Activated T-helper 1 cell treated with Interleukin-2 at 50 U/mL for 16 hours (primary cell): Measurements from ENCODE around the gene KRT33B.
"Not testable (repeated sequence)": the region's sequence is repeated elsewhere in the genome, so short reads cannot be mapped to it uniquely, and the experiment has no call there.

Source experiments
- DNase-seq: peaks from one replicate; pipeline ENCODE4 v3.0.0-alpha.2; 2020; ENCODE audit warnings: low read depth

KRT33B gene

GRCh38 chr17:41347869-41348760, 21.5 kb downstream of the KRT33B start:
- DNase-seq, result no peak

DNA sequence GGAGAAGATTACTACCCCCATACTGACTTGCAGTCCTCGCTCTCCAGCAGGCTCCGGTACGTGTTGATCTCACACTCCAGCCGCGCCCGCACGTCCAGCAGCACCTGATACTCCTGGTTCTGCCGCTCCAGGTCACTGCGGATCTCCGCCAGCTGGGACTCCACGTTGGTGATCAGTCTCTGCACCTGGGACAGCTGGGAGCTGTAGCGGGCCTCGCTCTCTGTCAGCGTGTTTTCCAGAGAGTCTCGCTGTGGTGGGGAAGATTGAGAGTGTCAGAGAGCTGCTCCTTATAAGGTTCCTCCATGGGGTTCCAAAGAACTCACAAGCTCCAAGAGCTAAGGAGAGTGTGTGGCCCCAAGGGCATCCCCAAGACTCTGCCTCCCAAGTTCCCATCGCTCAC, 23.2 kb downstream of the KRT33B start:
- not testable (repeated sequence) for DNase-seq

DNA sequence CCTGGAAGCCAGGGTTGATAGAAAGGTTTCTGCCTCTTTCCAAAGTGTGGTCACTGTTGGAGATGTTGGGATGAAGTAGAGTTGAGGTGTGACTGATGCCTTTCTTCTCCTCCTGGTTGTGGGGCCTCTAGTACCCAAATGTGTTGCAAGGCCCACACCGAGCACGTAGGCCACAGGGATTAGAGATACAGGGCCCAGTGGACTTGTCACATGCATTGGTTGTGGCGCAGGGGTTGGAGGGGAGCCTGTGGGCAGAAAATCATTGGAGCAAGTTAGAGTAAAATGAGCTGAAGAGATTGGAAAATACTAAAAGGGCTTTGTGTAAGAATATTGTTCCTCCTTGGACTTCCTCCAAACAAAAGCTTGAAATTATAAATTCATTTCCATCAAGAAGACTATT, 23.6 kb downstream of the KRT33B start:
- no peak for DNase-seq

GRCh38 chr17:41343029-41343428, 26.6 kb downstream of the KRT33B start:
- no peak for DNase-seq

DNA sequence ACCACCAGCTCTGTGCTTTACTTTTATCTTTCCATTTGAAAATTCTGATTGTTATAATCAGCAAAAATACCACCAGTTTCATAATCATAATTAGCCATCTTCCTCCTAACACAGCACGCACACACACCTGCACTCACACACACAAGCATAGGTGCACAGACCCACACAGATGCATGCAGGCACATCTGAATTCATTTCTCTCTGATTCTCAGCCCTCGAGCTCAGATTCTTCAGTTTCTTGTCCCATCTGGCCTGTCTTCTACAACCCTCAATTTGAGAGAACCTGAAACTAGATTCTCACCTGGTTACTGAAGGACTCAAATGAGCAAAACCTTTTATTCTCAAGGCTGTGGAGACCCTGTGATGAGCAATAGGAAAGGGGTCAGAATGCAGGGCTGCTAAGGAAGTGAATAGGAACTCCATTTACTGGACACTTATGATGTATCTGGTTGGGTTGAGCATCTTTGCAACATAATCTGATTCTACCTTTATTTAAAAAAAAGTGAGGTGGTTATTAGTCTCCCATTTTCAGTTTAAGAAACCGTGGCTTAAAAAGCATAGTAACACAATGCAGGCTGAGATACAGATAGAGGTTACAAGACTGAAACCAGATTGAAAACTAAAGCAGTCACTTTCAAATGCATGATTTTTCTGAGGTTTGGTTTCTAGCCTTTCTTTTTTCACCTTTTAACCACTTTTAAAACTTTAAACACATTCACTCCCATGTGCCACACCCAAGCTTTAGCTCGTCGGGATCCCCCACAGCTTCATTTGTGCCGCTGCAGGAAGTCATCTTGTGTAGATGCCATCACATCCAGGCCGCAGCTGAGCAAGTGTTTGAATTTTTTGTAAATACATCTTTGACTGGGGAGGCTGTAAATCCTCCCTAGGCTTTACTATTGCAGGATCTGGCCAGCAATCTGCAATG, 28.4 kb downstream of the KRT33B start:
- DNase-seq, result no peak

GRCh38 chr17:41340494-41340893, 29.1 kb downstream of the KRT33B start:
- no peak for DNase-seq

- DNase-seq, result no peak
Observed at GRCh38 chr17:41339571-41340172, 29.9 kb downstream of the KRT33B start.

DNA sequence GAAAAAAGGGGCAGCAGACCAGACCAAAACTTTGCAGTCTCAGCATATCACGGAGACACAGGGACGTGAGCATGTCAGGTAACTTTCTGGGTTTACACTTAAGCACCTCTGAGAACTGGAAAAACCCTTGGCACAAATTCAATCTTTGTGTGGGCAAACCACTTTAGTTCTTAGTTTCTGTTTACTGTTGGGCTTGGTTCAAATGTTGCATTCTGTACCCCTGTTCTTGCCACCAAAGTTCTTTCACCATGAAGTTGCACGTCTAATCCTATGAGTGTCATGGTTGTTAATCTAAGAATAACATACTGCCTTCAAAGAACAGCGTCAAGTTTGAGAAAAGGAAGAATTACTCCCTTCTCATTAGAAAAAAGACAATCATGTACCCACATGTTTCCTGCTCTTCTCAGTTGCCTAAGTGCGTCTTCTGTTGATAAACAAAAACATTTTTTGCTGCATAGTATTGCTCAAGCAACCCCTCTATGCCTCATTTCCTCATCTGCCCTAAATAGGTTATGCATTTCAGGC, 30.6 kb downstream of the KRT33B start:
- no peak for DNase-seq

- no peak for DNase-seq
Observed at GRCh38 chr17:41335747-41336146, 33.9 kb downstream of the KRT33B start.

GRCh38 chr17:41334385-41335305, 35.0 kb downstream of the KRT33B start:
- DNase-seq, result no peak

DNA sequence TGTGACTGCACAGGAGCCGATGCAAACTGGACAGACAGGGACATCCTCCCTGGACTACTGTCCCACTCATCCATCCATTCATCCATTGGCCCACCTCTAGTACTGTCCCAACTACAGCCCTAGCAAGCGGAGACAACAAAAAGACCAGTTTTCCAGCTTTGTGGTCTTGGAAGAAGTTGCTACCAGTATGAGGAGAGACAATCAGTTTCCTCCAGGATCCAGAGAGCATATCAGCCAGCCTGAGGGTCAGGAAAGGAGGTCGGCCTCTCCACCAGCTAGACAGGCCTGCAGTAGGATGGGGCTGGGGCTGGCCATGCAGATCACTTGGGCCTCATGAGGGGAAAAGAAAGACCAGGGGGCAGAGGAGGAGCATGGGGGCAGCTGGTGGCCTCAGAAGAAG, 35.8 kb downstream of the KRT33B start:
- no peak for DNase-seq

- DNase-seq, result no peak
Observed at GRCh38 chr17:41333098-41333497, 36.5 kb downstream of the KRT33B start.

DNA sequence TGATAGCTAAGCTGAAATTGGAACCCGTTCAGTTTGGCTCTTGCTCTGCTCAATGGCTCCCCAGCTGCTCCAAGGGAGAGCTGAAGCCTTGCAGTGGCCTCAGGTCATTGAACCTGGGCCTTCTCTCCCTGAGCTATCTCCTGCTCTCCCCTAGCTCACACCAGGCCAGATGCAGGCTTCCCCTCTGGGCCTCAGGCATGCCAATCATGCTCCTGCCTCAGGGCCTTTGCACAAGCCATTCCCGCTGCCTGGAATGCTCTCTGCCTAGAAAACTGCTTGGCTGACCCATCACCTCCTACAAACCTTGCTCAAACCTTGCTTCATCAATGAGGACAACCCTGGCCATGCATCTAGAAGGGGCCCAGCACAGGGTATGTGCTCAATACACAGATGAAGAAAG, 37.4 kb downstream of the KRT33B start:
- DNase-seq, result no peak

GRCh38 chr17:41331606-41332005, 38.0 kb downstream of the KRT33B start:
- DNase-seq, result no peak

DNA sequence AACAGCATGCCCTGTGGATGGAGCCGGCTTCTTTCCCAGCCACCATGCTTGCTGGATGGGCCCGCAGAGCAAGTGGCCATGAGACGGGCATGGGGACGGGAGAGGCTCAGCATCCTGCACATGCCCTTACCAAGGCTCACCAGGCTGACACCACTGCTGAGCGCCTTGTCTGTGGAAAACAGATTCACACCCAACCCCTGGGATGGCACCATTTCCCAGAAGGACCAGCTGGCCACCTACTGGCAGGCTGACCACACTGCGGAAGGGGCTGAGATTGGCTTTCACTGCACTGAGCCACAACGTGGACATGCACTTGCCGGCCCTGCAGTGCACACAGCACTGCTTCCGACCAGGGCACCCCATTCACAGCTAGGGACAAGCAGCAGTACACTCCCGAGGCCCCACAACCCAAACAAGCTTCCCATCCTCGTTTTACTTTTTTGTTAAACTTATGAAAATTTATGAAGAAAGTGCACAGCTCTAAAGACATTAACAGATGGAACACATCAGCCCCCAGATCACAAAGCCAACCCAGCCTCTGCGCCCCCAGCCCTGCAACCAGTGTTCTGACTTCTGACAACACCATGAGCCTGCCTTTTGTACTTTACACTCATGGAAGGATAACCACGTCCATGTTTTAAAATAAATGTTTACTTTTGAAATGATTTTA, 40.2 kb downstream of the KRT33B start:
- no peak for DNase-seq

DNA sequence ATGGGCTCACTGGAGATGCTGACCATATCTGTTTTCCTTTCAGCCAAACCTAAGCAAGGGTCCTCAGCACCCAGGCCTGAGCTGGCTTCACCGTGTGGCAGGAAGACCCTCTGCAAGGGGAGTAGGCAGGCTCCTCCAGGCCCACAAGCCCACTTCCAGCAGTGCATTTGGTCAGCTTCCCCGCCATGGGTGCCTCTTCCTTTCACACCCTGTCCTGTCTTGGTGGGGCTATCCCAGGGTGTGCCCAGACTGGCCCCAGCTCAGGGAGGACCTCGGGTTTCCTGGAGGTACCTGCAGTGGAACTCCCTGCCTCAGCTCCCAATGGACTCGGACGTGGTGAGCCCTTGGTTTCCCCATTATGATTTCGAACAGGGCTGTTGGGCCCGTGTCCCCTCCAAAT, 41.4 kb downstream of the KRT33B start:
- no peak for DNase-seq

DNA sequence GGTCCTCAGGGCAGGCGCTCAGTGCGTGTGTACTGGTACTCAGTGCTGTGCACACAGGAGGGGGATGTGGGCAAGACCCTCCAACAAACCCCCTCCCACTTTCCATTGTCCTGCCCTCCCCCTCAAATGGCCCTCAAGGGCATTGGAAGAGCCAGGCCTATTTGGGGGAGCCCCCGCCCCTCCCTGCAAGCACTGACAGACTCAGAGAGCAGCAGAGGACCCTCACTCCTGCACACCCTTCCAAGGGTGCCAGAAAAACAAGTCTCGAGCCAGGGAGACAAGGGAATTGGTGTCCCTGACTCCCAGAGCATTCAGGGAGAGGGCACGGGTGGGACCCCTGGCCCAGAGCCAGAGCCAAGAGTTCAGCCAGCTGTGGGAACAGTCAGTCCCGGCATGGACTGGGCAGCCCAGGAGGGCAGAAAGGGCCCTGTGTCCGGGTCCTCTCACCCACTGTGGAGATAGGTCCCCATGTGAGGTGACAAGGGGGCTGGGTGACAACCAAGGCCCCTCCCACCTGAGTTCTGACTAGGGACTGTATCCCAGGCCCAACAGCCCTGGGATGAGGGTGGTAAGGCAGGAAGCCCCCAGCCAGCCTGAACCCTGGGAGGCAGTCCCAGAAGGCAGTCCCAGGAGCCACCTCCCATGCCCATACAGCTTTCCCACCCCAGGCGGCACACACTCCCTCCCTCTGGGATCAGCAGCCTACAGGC, 42.0 kb downstream of the KRT33B start:
- DNase-seq, result no peak

DNA sequence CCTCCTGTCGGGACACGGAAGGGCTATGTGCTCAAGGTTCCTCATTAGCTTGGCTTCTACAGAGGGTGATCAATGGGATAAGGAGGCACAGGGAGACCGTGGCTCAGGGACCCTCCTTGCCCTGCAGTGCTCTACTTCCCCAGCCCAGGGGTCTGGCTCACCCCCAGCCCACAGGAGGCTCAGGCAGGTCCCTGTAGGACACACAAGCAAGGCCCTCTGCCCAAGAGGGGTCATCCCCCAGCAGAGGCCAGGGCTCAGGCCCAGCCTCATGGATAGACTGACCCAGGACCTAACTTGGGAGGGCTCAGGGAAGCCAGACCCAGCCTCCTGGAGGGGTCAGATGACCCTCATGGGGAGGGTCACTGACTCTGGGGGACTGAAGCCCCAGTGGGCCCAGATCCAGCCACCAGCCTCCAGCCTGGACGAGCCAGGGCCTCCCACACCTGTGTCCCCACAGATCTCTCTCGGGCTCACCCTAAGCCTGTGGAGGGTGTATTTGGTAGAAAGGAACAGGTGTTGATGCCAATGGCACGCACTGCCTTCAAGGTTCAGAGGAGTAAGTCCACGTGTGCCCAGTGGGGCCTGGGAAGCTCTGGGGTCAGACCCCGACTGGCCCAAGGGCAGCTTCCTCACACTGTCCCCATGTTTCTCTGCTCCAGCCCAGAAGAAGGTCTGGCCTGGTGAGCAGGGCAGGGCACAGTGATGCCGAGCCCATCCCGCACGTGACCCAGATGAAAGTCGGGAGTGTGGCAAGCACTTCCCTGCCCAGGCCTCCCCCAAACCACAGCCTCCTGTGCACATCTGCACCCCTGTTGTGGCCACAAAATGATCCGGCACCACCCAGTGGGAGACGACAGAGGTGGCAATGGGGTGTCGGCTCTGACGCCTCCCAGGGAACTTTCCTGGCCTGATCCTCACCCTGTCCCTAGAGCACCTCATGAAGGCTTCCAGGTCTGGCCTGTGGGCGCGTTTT, 43.2 kb downstream of the KRT33B start:
- DNase-seq, result no peak

DNA sequence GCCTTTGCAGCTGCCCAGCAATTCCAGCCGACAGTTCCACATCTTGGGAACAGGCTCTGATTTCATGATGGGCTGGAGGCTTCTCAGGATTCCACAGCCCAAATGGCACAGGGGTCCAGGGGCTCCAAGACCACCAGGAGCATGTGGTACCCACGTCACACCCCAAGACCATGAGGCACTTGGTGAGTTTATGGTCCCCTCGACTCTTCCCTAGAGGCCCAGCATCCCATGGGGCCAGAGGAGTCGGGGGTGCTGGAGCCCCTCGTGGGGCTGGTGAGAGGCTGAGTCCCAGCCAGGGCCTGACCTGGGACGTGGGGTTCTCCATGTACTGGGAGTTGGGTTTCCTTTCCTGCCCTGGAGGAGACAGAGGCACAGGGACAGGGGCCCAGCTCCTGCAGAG, 44.0 kb downstream of the KRT33B start:
- DNase-seq, result no peak
